ENCODE data around the gene NUSAP1.
"Not testable (repeated sequence)": the region's sequence is repeated elsewhere in the genome, so short reads cannot be mapped to it uniquely, and the experiment has no call there.

NUSAP1 gene

DNA sequence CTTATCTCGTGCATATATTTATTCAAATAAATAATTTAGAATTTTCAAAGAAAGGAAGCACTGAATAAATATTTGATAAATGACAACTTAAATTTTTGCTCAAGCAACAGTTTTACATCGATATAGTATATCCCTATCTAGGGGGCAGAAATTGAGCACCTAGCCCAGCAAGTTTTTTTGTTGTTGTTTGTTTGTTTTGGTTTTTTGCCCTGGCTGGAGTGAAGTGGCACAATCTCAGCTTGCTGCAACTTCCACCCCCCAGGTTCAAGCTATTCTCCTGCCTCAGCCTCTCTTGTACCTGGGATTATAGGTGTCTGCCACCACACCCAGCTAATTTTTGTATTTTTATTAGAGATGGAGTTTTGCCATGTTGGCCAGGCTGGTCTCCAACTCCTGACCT, 42.7 kb upstream of the NUSAP1 start:
- no peak overlapping the region for H2BK120ac ChIP-seq (ENCODE audit: insufficient read depth, low read length, poor library complexity)
- H4K8ac ChIP-seq (ENCODE audit: low read depth, low read length): no peak overlapping the region
- no peak overlapping the region for H2AK5ac ChIP-seq (ENCODE audit: low read length)
- DNase-seq: no peak
- H3K27ac ChIP-seq (ENCODE audit: low read depth, low read length): no peak overlapping the region
- peaks cover 1% of the 10 kb centered on the region for H3K9me3 ChIP-seq (ENCODE audit: insufficient read depth, low read depth, low read length)
- no peak overlapping the region for H3K9ac ChIP-seq (ENCODE audit: low read length)
- no CpG with 5 or more reads among the region's 2 CpGs for WGBS (ENCODE audit: extremely low coverage, insufficient coverage, insufficient read length)
- peaks cover 2% of the 10 kb centered on the region for H3K79me2 ChIP-seq (ENCODE audit: control insufficient read depth, insufficient read depth, low read length, poor library complexity)
- no peak overlapping the region for H3K23ac ChIP-seq (ENCODE audit: low read length)
- H3K4me2 ChIP-seq (ENCODE audit: low read length): no peak overlapping the region
- no peaks in the 10 kb centered on the region for H3K79me1 ChIP-seq (ENCODE audit: low read length)
- no peak overlapping the region for H3K14ac ChIP-seq (ENCODE audit: low read length)
- no peaks in the 10 kb centered on the region for H3K27me3 ChIP-seq (ENCODE audit: insufficient read depth, low read length)
- no peak overlapping the region for H2AFZ ChIP-seq (ENCODE audit: insufficient read depth, low read length, poor library complexity)
- no peak overlapping the region for H4K91ac ChIP-seq (ENCODE audit: low read depth, low read length)
- no peak overlapping the region for H2BK5ac ChIP-seq (ENCODE audit: low read depth, low read length, poor library complexity)
- no peak overlapping the region for H3K4me3 ChIP-seq (ENCODE audit: low read depth, low read length)
- H4K12ac ChIP-seq (ENCODE audit: low read depth, low read length): no peak overlapping the region
- no peak overlapping the region for H2BK12ac ChIP-seq (ENCODE audit: low read length)
- H3K4ac ChIP-seq (ENCODE audit: low read depth, low read length): no peak overlapping the region
- peaks cover 3 to 4% of the 10 kb centered on the region in 2 experiments for H3K4me1 ChIP-seq (ENCODE audit: control insufficient read depth in 1 of 2, insufficient read depth in 2 of 2, low read length in 2 of 2)
- peaks cover 22 to 28% of the 10 kb centered on the region in 2 experiments for H3K36me3 ChIP-seq (ENCODE audit: control insufficient read depth in 1 of 2, insufficient read depth in 2 of 2, low read length in 2 of 2)
- no peak overlapping the region for H3K18ac ChIP-seq (ENCODE audit: low read length)

DNA sequence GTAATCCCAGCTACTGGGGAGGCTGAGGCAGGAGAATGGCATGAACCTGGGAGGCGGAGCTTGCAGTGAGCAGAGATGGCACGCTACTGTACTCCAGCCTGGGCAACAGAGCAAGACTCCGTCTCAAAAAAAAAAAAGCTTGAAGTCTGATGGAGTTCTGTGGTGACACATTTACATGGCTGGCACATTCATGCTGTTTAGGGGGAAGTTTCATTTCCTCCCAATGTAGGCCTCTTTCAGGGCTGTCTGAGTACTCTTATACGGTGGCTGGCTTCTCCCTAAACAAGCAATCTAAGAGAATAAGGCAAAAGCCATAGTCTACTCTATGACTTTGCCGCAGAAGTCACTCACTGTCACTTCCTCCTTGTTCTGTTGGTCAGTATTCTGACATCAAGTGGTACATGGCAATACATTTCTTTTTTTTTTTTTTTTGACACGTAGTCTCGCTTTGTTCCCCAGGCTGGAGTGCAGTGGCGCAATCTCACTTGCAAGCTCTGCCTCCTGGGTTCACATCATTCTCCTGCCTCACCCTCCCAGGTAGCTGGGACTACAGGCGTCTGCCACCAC, 41.5 kb upstream of the NUSAP1 start:
- peaks cover 18 to 26% of the 10 kb centered on the region in 2 experiments for H3K36me3 ChIP-seq (ENCODE audit: control insufficient read depth in 1 of 2, insufficient read depth in 2 of 2, low read length in 2 of 2)
- H3K4ac ChIP-seq (ENCODE audit: low read depth, low read length): no peak overlapping the region
- no peak overlapping the region for H3K18ac ChIP-seq (ENCODE audit: low read length)
- no peak overlapping the region for H3K4me3 ChIP-seq (ENCODE audit: low read depth, low read length)
- no peak overlapping the region for H2BK12ac ChIP-seq (ENCODE audit: low read length)
- no peak overlapping the region for H3K9ac ChIP-seq (ENCODE audit: low read length)
- peaks cover 1% of the 10 kb centered on the region for H3K9me3 ChIP-seq (ENCODE audit: insufficient read depth, low read depth, low read length)
- H2AFZ ChIP-seq (ENCODE audit: insufficient read depth, low read length, poor library complexity): no peak overlapping the region
- H2BK120ac ChIP-seq (ENCODE audit: insufficient read depth, low read length, poor library complexity): no peak overlapping the region
- H3K23ac ChIP-seq (ENCODE audit: low read length): no peak overlapping the region
- no peak overlapping the region for H2AK5ac ChIP-seq (ENCODE audit: low read length)
- peak in 1 of 2 donors; percentile 15 for DNase-seq
- H3K27me3 ChIP-seq (ENCODE audit: insufficient read depth, low read length): no peaks in the 10 kb centered on the region
- no peak overlapping the region for H4K8ac ChIP-seq (ENCODE audit: low read depth, low read length)
- H4K91ac ChIP-seq (ENCODE audit: low read depth, low read length): no peak overlapping the region
- H3K79me2 ChIP-seq (ENCODE audit: control insufficient read depth, insufficient read depth, low read length, poor library complexity): no peaks in the 10 kb centered on the region
- no peak overlapping the region for H4K12ac ChIP-seq (ENCODE audit: low read depth, low read length)
- H2BK5ac ChIP-seq (ENCODE audit: low read depth, low read length, poor library complexity): no peak overlapping the region
- WGBS (ENCODE audit: extremely low coverage, insufficient coverage, insufficient read length): no CpG with 5 or more reads among the region's 9 CpGs
- H3K79me1 ChIP-seq (ENCODE audit: low read length): no peaks in the 10 kb centered on the region
- H3K14ac ChIP-seq (ENCODE audit: low read length): no peak overlapping the region
- no peak overlapping the region for H3K4me2 ChIP-seq (ENCODE audit: low read length)
- H3K27ac ChIP-seq (ENCODE audit: low read depth, low read length): no peak overlapping the region
- H3K4me1 ChIP-seq (ENCODE audit: control insufficient read depth in 1 of 2, insufficient read depth in 2 of 2, low read length in 2 of 2): no peaks in the 10 kb centered on the region

DNA sequence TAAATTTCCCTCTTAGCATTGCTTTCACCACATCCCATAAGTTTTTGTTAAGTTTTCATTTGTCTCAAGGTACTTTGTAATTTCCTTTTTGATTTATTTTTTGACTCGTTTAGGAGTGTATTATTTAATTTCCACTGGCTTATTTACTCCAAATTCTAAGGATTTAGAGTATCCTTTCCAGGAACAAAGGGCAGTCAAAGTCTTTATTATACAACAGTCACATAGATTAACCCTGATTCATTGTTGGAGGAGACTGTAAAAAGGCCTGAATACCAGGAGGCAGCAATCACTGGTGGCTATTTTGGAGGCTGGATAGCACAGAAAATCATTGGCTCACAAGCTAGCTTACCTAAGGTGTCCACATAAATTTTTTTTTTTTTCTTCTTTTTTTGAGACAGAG, 40.2 kb upstream of the NUSAP1 start:
- no peak overlapping the region for H3K4ac ChIP-seq (ENCODE audit: low read depth, low read length)
- H3K36me3 ChIP-seq (ENCODE audit: control insufficient read depth in 1 of 2, insufficient read depth in 2 of 2, low read length in 2 of 2): peaks cover 19 to 26% of the 10 kb centered on the region in 2 experiments
- no peaks in the 10 kb centered on the region for H3K9me3 ChIP-seq (ENCODE audit: insufficient read depth, low read depth, low read length)
- no peak overlapping the region for H3K4me3 ChIP-seq (ENCODE audit: low read depth, low read length)
- no peaks in the 10 kb centered on the region for H3K79me1 ChIP-seq (ENCODE audit: low read length)
- no peak overlapping the region for H4K91ac ChIP-seq (ENCODE audit: low read depth, low read length)
- H2BK120ac ChIP-seq (ENCODE audit: insufficient read depth, low read length, poor library complexity): no peak overlapping the region
- WGBS (ENCODE audit: extremely low coverage, insufficient coverage, insufficient read length): no CpG with 5 or more reads among the region's 1 CpG
- H3K9ac ChIP-seq (ENCODE audit: low read length): no peak overlapping the region
- H2AK5ac ChIP-seq (ENCODE audit: low read length): no peak overlapping the region
- no peak overlapping the region for H3K27ac ChIP-seq (ENCODE audit: low read depth, low read length)
- H2AFZ ChIP-seq (ENCODE audit: insufficient read depth, low read length, poor library complexity): no peak overlapping the region
- H2BK12ac ChIP-seq (ENCODE audit: low read length): no peak overlapping the region
- DNase-seq: no peak
- H3K27me3 ChIP-seq (ENCODE audit: insufficient read depth, low read length): no peaks in the 10 kb centered on the region
- no peaks in the 10 kb centered on the region for H3K4me1 ChIP-seq (ENCODE audit: control insufficient read depth in 1 of 2, insufficient read depth in 2 of 2, low read length in 2 of 2)
- H3K4me2 ChIP-seq (ENCODE audit: low read length): no peak overlapping the region
- H2BK5ac ChIP-seq (ENCODE audit: low read depth, low read length, poor library complexity): no peak overlapping the region
- no peak overlapping the region for H3K23ac ChIP-seq (ENCODE audit: low read length)
- H4K8ac ChIP-seq (ENCODE audit: low read depth, low read length): no peak overlapping the region
- H3K79me2 ChIP-seq (ENCODE audit: control insufficient read depth, insufficient read depth, low read length, poor library complexity): no peaks in the 10 kb centered on the region
- no peak overlapping the region for H3K18ac ChIP-seq (ENCODE audit: low read length)
- no peak overlapping the region for H4K12ac ChIP-seq (ENCODE audit: low read depth, low read length)
- H3K14ac ChIP-seq (ENCODE audit: low read length): no peak overlapping the region

DNA sequence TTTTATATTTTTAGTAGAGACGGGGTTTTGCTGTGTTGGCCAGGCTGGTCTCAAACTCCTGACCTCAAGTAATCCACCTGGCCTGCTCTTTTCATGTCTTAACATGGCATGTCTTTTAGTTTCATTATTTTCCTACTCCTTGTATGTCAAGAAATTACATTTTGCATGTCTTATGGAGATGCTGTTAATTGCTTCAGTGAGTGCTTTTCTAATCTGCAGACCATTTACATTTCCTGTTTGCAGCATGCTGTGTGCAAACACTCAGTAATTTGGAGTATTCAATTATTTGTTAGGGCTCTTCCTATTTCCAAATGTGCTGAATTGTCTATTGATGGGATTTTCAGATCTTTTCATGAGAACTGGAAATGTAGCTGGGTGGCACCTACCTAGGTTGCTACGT, 31.5 kb upstream of the NUSAP1 start:
- not testable (repeated sequence) for H2BK12ac ChIP-seq (ENCODE audit: low read length)

More for the DNA sequence above, 31.5 kb upstream of the NUSAP1 start:
- H3K23ac ChIP-seq (ENCODE audit: low read length); H4K8ac ChIP-seq (ENCODE audit: low read depth, low read length); H2BK120ac ChIP-seq (ENCODE audit: insufficient read depth, low read length, poor library complexity); H3K4me1 ChIP-seq (ENCODE audit: control insufficient read depth in 1 of 2, insufficient read depth in 2 of 2, low read length in 2 of 2); H3K9ac ChIP-seq (ENCODE audit: low read length); H2AFZ ChIP-seq (ENCODE audit: insufficient read depth, low read length, poor library complexity); H3K18ac ChIP-seq (ENCODE audit: low read length); H3K4me3 ChIP-seq (ENCODE audit: low read depth, low read length); H2AK5ac ChIP-seq (ENCODE audit: low read length); H3K9me3 ChIP-seq (ENCODE audit: insufficient read depth, low read depth, low read length); H4K12ac ChIP-seq (ENCODE audit: low read depth, low read length); H3K27me3 ChIP-seq (ENCODE audit: insufficient read depth, low read length); H3K79me2 ChIP-seq (ENCODE audit: control insufficient read depth, insufficient read depth, low read length, poor library complexity); DNase-seq; H3K79me1 ChIP-seq (ENCODE audit: low read length); H4K91ac ChIP-seq (ENCODE audit: low read depth, low read length); H2BK5ac ChIP-seq (ENCODE audit: low read depth, low read length, poor library complexity); H3K27ac ChIP-seq (ENCODE audit: low read depth, low read length); H3K14ac ChIP-seq (ENCODE audit: low read length); H3K4me2 ChIP-seq (ENCODE audit: low read length); H3K4ac ChIP-seq (ENCODE audit: low read depth, low read length): not testable (repeated sequence)
- WGBS (ENCODE audit: extremely low coverage, insufficient coverage, insufficient read length): no CpG with 5 or more reads among the region's 2 CpGs
- peaks cover 9 to 14% of the 10 kb centered on the region in 2 experiments for H3K36me3 ChIP-seq (ENCODE audit: control insufficient read depth in 1 of 2, insufficient read depth in 2 of 2, low read length in 2 of 2)
